ENCODE results near the gene TESK1. TPM values are rescaled to one million over a fixed set of nuclear protein-coding genes. Genes with fewer than 3 reads are reported as not detected.

The TESK1 gene
- total RNA-seq, 2 donors from 2014 or later: 34.3 to 41.1 TPM

DNA sequence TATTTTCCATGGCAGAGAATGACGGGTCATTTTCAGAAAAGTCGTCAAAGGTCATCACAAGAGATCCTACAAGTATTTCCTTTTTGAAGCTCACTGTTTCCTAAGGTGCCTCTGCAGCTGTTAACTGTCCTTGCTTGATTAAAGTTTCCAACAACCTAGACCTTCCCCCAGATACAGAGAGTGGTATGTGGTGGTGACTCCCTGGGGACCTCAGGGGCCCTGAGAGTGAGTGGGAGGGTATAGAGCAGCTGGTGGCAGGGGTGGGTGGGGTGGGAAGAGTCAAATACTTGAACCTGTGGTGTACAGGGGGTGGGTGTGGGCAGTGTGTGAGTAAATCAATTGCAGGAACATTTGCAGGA lies 14.7 kb downstream of the TESK1 start:
- no peak overlapping the region for H3K4me3 ChIP-seq
- intact Hi-C loops (cut with DNase I): no loop called here

DNA sequence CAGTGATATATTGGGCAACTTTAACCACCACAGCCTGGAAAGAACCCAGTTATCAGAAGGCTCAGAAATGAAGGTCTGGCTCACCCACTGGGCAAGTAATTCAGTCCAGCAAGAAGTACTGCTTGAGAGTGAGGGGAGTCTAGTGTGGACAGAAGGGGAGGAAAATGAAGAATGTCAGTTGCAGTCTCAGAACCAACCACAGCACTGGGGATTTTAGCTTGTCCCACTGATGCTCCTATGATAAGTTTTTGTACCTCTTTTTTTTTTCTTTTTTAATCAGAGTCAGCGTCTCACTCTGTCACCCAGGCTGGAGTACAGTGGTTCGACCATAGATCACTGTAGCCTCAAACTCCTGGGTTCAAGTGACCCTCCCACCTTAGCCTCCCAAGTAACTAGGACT lies 22.5 kb downstream of the TESK1 start:
- Histone ChIP-seq H3K27ac (no peak overlapping the region), H3K9ac (ENCODE audit: low read depth in 2 of 2, low read length in 2 of 2) (no peak overlapping the region), H3K27me3 (no peaks in the 10 kb centered on the region), H3K36me3 (no peaks in the 10 kb centered on the region), H3K4me3 (no peak overlapping the region), H3K9me3 (no peaks in the 10 kb centered on the region), H3K4me1 (no peaks in the 10 kb centered on the region)
- intact Hi-C loops (cut with DNase I): no loop called here
- TF ChIP-seq, protein P1, sequence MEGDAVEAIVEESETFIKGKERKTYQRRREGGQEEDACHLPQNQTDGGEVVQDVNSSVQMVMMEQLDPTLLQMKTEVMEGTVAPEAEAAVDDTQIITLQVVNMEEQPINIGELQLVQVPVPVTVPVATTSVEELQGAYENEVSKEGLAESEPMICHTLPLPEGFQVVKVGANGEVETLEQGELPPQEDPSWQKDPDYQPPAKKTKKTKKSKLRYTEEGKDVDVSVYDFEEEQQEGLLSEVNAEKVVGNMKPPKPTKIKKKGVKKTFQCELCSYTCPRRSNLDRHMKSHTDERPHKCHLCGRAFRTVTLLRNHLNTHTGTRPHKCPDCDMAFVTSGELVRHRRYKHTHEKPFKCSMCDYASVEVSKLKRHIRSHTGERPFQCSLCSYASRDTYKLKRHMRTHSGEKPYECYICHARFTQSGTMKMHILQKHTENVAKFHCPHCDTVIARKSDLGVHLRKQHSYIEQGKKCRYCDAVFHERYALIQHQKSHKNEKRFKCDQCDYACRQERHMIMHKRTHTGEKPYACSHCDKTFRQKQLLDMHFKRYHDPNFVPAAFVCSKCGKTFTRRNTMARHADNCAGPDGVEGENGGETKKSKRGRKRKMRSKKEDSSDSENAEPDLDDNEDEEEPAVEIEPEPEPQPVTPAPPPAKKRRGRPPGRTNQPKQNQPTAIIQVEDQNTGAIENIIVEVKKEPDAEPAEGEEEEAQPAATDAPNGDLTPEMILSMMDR (IDR thresholded peaks at IDR 0.05): no peak
- no peak for DNase-seq

More for the DNA sequence above, 14.7 kb downstream of the TESK1 start:
- no peak for DNase-seq
- no peak overlapping the region for H3K27ac ChIP-seq
- no peaks in the 10 kb centered on the region for H3K4me1 ChIP-seq
- H3K9me3 ChIP-seq: no peaks in the 10 kb centered on the region
- H3K36me3 ChIP-seq: no peaks in the 10 kb centered on the region
- TF ChIP-seq, protein P1 (IDR thresholded peaks at IDR 0.05): no peak
- H3K27me3 ChIP-seq: no peaks in the 10 kb centered on the region
- H3K9ac ChIP-seq (ENCODE audit: low read depth in 2 of 2, low read length in 2 of 2): no peak overlapping the region

DNA sequence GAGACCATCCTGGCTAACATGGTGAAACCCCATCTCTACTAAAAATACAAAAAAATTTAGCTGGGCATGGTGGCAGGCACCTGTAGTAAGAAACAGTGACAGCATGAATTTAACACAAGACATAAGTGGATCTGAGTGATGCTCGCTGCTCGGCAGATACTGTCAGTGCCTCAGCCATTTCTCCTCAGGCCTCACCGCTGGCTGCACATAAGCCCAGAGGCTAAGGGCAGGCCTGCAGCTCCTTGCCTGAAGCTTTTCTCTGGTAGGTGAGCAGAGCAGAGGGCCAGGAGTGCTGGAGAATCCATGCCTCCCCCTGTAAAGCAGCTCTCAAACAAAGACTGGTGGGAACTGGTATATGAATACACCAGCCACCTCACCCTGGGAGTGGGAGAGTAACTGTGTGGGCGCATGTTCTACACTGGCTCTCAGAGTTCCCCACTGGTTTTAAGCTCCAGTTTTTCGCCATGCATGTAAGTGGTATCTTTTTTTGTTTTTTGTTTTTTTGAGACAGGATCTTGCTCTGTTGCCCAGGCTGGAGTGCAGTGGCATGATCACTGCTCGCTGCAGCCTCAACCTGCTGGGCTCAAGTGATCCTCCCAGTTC lies 23.4 kb downstream of the TESK1 start:
- intact Hi-C loops (cut with DNase I): no loop called here
- DNase-seq: no peak
- Histone ChIP-seq H3K36me3 (no peaks in the 10 kb centered on the region), H3K9me3 (no peaks in the 10 kb centered on the region), H3K27ac (no peak overlapping the region), H3K4me1 (no peaks in the 10 kb centered on the region), H3K27me3 (no peaks in the 10 kb centered on the region), H3K9ac (ENCODE audit: low read depth in 2 of 2, low read length in 2 of 2) (no peak overlapping the region), H3K4me3 (no peak overlapping the region)
- TF ChIP-seq, protein P1 (IDR thresholded peaks at IDR 0.05): no peak

DNA sequence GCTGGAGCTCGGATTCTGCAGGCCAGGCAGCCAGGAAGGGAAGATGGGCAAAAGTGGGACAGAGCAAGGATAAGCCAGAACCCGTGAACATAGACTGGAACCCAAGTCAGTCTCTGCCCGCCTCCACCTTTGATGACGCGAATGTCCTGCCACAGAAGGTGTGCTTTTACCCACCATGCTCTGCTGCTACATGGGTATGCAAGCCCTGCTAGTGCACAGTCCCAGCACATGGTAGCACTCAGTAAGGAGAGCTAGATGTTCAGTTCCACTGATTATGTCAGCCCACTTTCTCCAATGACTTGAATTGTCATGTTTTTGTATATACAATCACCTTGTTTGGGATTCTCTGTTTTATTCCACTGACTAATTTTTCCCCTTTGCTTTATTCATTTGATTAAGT lies 24.5 kb downstream of the TESK1 start:
- Histone ChIP-seq H3K4me3 (no peak overlapping the region), H3K27me3 (no peaks in the 10 kb centered on the region), H3K4me1 (no peaks in the 10 kb centered on the region), H3K9ac (ENCODE audit: low read depth in 2 of 2, low read length in 2 of 2) (no peak overlapping the region), H3K27ac (no peak overlapping the region), H3K9me3 (no peaks in the 10 kb centered on the region), H3K36me3 (no peaks in the 10 kb centered on the region)
- TF ChIP-seq, protein P1 (IDR thresholded peaks at IDR 0.05): no peak
- no peak for DNase-seq
- intact Hi-C loops (cut with DNase I): no loop called here

DNA sequence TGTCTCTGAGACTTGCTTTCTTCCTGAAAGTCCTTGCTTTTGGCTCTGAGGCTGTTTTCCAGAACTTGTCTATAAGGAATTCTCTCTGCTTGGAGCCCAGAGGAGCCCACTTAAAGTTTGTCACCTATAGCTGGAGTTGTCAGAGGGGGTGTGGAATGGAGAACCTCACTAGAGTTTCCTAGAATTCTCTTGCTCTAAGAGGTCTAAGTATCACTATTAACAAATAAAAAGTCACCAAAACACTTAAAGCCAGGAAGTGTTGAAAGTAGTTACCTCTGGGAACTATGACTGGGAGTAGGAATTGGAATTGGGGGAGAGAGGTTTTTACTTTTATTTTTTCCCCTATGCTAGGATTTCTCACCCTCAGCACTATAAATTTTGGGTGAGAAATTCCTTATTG lies 30.7 kb downstream of the TESK1 start:
- Histone ChIP-seq H3K4me3 (no peak overlapping the region), H3K4me1 (no peaks in the 10 kb centered on the region), H3K27ac (no peak overlapping the region), H3K9me3 (no peaks in the 10 kb centered on the region), H3K36me3 (no peaks in the 10 kb centered on the region), H3K9ac (ENCODE audit: low read depth in 2 of 2, low read length in 2 of 2) (no peak overlapping the region), H3K27me3 (no peaks in the 10 kb centered on the region)
- DNase-seq: no peak
- intact Hi-C loops (cut with DNase I): no loop called here
- TF ChIP-seq, protein P1 (IDR thresholded peaks at IDR 0.05): no peak

Data from colonic mucosa (tissue), 4 donors.